ENCODE measurements around the gene SLC9B2.
"Not testable (repeated sequence)": the region's sequence is repeated elsewhere in the genome, so short reads cannot be mapped to it uniquely, and the experiment has no call there.

Gene SLC9B2

DNA sequence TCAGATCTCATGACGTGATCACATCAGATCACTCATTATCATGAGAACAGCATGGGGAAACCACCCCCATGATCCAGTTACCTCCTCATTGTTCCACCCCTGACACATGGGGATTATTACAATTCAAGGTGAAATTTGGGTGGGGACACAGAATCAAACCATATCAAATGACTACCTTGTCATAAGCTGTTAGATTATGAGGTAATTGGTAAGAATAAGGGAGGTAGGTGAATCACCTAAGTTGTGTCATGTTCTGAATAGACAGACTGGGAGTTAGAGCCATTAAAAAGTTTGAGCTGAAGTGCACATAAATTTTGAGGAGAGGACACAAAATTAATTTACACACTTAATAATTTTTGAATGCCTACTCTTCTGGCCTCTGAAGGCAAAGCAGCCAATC is 81.8 kb downstream of the SLC9B2 start:
- H3K9ac ChIP-seq (ENCODE audit: low read length), result no peak overlapping the region
- H3K9me3 ChIP-seq (ENCODE audit: low read length), result peaks cover 3% of the 10 kb centered on the region; the same call in 1 of the 2 replicates
- H3K27ac ChIP-seq (ENCODE audit: low read depth, low read length, poor library complexity, severe bottlenecking), result no peak overlapping the region
- TF ChIP-seq, protein P1, sequence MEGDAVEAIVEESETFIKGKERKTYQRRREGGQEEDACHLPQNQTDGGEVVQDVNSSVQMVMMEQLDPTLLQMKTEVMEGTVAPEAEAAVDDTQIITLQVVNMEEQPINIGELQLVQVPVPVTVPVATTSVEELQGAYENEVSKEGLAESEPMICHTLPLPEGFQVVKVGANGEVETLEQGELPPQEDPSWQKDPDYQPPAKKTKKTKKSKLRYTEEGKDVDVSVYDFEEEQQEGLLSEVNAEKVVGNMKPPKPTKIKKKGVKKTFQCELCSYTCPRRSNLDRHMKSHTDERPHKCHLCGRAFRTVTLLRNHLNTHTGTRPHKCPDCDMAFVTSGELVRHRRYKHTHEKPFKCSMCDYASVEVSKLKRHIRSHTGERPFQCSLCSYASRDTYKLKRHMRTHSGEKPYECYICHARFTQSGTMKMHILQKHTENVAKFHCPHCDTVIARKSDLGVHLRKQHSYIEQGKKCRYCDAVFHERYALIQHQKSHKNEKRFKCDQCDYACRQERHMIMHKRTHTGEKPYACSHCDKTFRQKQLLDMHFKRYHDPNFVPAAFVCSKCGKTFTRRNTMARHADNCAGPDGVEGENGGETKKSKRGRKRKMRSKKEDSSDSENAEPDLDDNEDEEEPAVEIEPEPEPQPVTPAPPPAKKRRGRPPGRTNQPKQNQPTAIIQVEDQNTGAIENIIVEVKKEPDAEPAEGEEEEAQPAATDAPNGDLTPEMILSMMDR (IDR thresholded peaks at IDR 0.05; ENCODE audit: low read length), result no peak
- no peak for TF ChIP-seq EZH2 (IDR thresholded peaks at IDR 0.05; ENCODE audit: borderline replicate concordance, low read length)
- no peaks in the 10 kb centered on the region for H3K9me2 ChIP-seq (ENCODE audit: low read depth, low read length)
- no peaks in the 10 kb centered on the region for H3F3A ChIP-seq (ENCODE audit: insufficient read depth, low read length)
- H4K20me1 ChIP-seq (ENCODE audit: insufficient read depth, low read length), result no peaks in the 10 kb centered on the region
- H3K36me3 ChIP-seq (ENCODE audit: insufficient read depth, low read length), result no peaks in the 10 kb centered on the region
- no peaks in the 10 kb centered on the region for H3K79me2 ChIP-seq (ENCODE audit: insufficient read depth, low read length)
- no peaks in the 10 kb centered on the region for H3K4me1 ChIP-seq (ENCODE audit: insufficient read depth, low read length, severe bottlenecking)
- no peak overlapping the region for H2AFZ ChIP-seq (ENCODE audit: low read length)
- no peaks in the 10 kb centered on the region for H3K27me3 ChIP-seq (ENCODE audit: insufficient read depth, low read length)
- no peak overlapping the region for H3K4me3 ChIP-seq (ENCODE audit: low read depth, low read length, poor library complexity, severe bottlenecking)
- no peak overlapping the region for H3K4me2 ChIP-seq (ENCODE audit: low read length)

DNA sequence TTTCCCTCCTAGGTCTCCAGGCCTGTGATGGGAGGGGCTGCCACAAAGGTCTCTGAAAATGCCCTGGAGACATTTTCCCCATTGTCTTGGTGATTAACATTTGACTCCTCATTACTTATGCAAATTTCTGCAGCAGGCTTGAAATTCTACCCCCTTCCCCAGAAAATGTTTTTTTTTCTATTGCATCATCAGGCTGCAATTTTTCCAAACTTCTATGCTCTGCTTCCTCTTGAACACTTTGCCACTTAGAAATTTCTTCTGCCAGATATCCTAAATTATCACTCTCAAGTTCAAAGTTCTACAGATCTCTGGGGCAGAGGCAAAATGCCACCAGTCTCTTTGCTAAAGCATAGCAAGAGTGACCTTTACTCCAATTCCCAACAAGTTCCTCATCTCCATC is 82.6 kb downstream of the SLC9B2 start:
- H2AFZ ChIP-seq (ENCODE audit: low read length); H3K79me2 ChIP-seq (ENCODE audit: insufficient read depth, low read length); H3K27ac ChIP-seq (ENCODE audit: low read depth, low read length, poor library complexity, severe bottlenecking); H3K4me1 ChIP-seq (ENCODE audit: insufficient read depth, low read length, severe bottlenecking); H3K9me3 ChIP-seq (ENCODE audit: low read length); H4K20me1 ChIP-seq (ENCODE audit: insufficient read depth, low read length); H3K36me3 ChIP-seq (ENCODE audit: insufficient read depth, low read length); H3K4me3 ChIP-seq (ENCODE audit: low read depth, low read length, poor library complexity, severe bottlenecking); H3F3A ChIP-seq (ENCODE audit: insufficient read depth, low read length); H3K27me3 ChIP-seq (ENCODE audit: insufficient read depth, low read length); H3K9me2 ChIP-seq (ENCODE audit: low read depth, low read length); H3K9ac ChIP-seq (ENCODE audit: low read length); H3K4me2 ChIP-seq (ENCODE audit: low read length): not testable (repeated sequence)

DNA sequence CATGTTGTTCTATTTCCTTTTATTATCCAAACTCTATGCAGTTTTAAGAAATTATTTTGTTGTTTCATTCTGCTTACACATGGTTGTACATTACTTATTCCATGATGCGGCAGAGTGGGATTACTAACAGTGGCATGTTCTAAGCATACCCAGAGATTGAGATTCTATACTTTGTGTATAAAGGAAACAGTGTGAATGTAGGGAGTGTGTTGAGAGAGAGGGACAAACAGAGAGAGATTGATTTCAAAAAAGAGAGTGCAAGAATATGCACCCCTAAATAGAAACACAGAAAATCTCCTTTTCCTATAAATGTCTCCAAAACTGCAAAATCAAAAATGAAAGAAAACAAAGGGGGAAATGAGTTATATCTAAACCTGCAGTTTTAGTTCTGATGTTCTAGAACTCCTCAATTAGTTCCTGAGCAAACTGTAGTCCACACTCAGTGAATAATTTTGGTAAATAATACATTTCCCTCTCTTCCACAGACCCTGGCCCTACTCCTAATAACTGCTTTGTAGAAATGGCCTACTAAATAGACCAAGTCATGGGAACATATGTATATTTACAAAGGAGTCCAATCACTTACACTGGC is 88.0 kb downstream of the SLC9B2 start:
- no peaks in the 10 kb centered on the region for H3K79me2 ChIP-seq (ENCODE audit: insufficient read depth, low read length)

More for the DNA sequence above, 88.0 kb downstream of the SLC9B2 start:
- Histone ChIP-seq H3K27me3 (ENCODE audit: insufficient read depth, low read length) (no peaks in the 10 kb centered on the region), H3K36me3 (ENCODE audit: insufficient read depth, low read length) (no peaks in the 10 kb centered on the region), H2AFZ (ENCODE audit: low read length) (no peak overlapping the region), H3K9me3 (ENCODE audit: low read length) (0 out of 2 replicates have a peak, but pooled peaks cover under 1% of the 10 kb centered on the region), H3K27ac (ENCODE audit: low read depth, low read length, poor library complexity, severe bottlenecking) (no peak overlapping the region), H3K9me2 (ENCODE audit: low read depth, low read length) (no peaks in the 10 kb centered on the region), H3K4me1 (ENCODE audit: insufficient read depth, low read length, severe bottlenecking) (no peaks in the 10 kb centered on the region), H3K4me3 (ENCODE audit: low read depth, low read length, poor library complexity, severe bottlenecking) (no peak overlapping the region), H3K9ac (ENCODE audit: low read length) (no peak overlapping the region), H4K20me1 (ENCODE audit: insufficient read depth, low read length) (no peaks in the 10 kb centered on the region), H3F3A (ENCODE audit: insufficient read depth, low read length) (no peaks in the 10 kb centered on the region), H3K4me2 (ENCODE audit: low read length) (no peak overlapping the region)
- TF ChIP-seq EZH2 (IDR thresholded peaks at IDR 0.05; ENCODE audit: borderline replicate concordance, low read length), result no peak
- TF ChIP-seq, protein P1 (IDR thresholded peaks at IDR 0.05; ENCODE audit: low read length), result no peak

Data from OCI-LY1 (cell line).